Liver (tissue), 9 donors: ENCODE results near the gene CRACDL. TPM values are rescaled to one million over a fixed set of nuclear protein-coding genes. Genes with fewer than 3 reads are reported as not detected.

Source experiments
- DNase-seq: peaks from one replicate; pipeline ENCODE4 v3.0.0-alpha.2; 2017; ENCODE audit warnings: low spot score
- H3K27ac ChIP-seq, 2 donors: one replicate each; pipeline ENCODE4 v1.7.0; 2013; ENCODE audit warnings: inconsistent platforms in 2 of 2, low read length in 2 of 2, control low read depth in 1 of 2, low read depth in 1 of 2, mild to moderate bottlenecking in 1 of 2
- H3K27me3 ChIP-seq, 4 donors: one replicate each; pipeline versions ENCODE4 v1.6.1 to v1.7.0; 2013; ENCODE audit warnings: low read length in 3 of 4, inconsistent platforms in 1 of 4, mild to moderate bottlenecking in 1 of 4, moderate library complexity in 1 of 4; ENCODE audit not compliant: control insufficient read depth in 4 of 4, insufficient read depth in 4 of 4
- H3K36me3 ChIP-seq, 4 donors: one replicate each; pipeline versions ENCODE4 v1.6.1 to v1.7.0; 2013; ENCODE audit warnings: low read length in 3 of 4, mild to moderate bottlenecking in 3 of 4, low read depth in 1 of 4, moderate library complexity in 1 of 4; ENCODE audit not compliant: control insufficient read depth in 4 of 4, insufficient read depth in 3 of 4
- H3K4me1 ChIP-seq, 4 donors: one replicate each; pipeline versions ENCODE4 v1.6.1 to v1.7.0; 2013; ENCODE audit warnings: low read length in 3 of 4, mild to moderate bottlenecking in 3 of 4, moderate library complexity in 1 of 4; ENCODE audit not compliant: control insufficient read depth in 4 of 4, insufficient read depth in 4 of 4
- H3K4me3 ChIP-seq, 3 donors: one replicate each; pipeline versions ENCODE4 v1.6.1 to v1.7.0; 2013; ENCODE audit warnings: low read length in 3 of 3, control low read depth in 1 of 3, low read depth in 1 of 3, mild to moderate bottlenecking in 1 of 3
- H3K9ac ChIP-seq, 2 donors: one replicate each; pipeline ENCODE4 v1.7.0; 2013; ENCODE audit warnings: low read length in 2 of 2, mild to moderate bottlenecking in 2 of 2, moderate library complexity in 2 of 2, control low read depth in 1 of 2, low read depth in 1 of 2
- H3K9me3 ChIP-seq, 4 donors: one replicate each; pipeline versions ENCODE4 v1.6.1 to v1.7.0; 2013; ENCODE audit warnings: low read length in 3 of 4; ENCODE audit not compliant: control insufficient read depth in 4 of 4
- ATF3 ChIP-seq: IDR thresholded peaks from 2 replicates; pipeline ENCODE4 v1.6.1; 2016; ENCODE audit warnings: antibody characterized with exemption
- EGR1 ChIP-seq, 2 donors: IDR thresholded peaks; 2 replicates each; pipeline ENCODE4 v1.6.1; 2016 to 2018; ENCODE audit warnings: antibody characterized with exemption in 2 of 2, low read depth in 2 of 2
- FOXA1 ChIP-seq: IDR thresholded peaks from 2 replicates; pipeline ENCODE4 v1.6.1; 2016; ENCODE audit warnings: antibody characterized with exemption
- FOXA2 ChIP-seq: IDR thresholded peaks from 2 replicates; pipeline ENCODE4 v1.6.1; 2016; ENCODE audit warnings: antibody characterized with exemption
- GABPA ChIP-seq, 2 donors: IDR thresholded peaks in 1 of 2; conservative IDR thresholded peaks in 1 of 2; 2 replicates each; pipeline ENCODE4 v1.6.1; 2016; ENCODE audit warnings: antibody characterized with exemption in 2 of 2, mild to moderate bottlenecking in 1 of 2, moderate library complexity in 1 of 2
- HNF4G ChIP-seq: IDR thresholded peaks from 2 replicates; pipeline ENCODE4 v1.6.1; 2016; ENCODE audit warnings: antibody characterized with exemption
- JUND ChIP-seq, 2 donors: IDR thresholded peaks; 2 replicates each; pipeline ENCODE4 v1.6.1; 2016; ENCODE audit warnings: antibody characterized with exemption in 2 of 2
- MAX ChIP-seq: IDR thresholded peaks from 2 replicates; pipeline ENCODE4 v1.6.1; 2016; ENCODE audit warnings: antibody characterized with exemption
- RAD21 ChIP-seq, 2 donors: IDR thresholded peaks; 2 replicates each; pipeline ENCODE4 v1.6.1; 2016; ENCODE audit warnings: antibody characterized with exemption in 2 of 2, mild to moderate bottlenecking in 2 of 2
- REST ChIP-seq: IDR thresholded peaks from 2 replicates; pipeline ENCODE4 v1.6.1; 2016; ENCODE audit warnings: antibody characterized with exemption, mild to moderate bottlenecking
- SP1 ChIP-seq: IDR thresholded peaks from 2 replicates; pipeline ENCODE4 v1.6.1; 2018; ENCODE audit warnings: antibody characterized with exemption, mild to moderate bottlenecking
- TAF1 ChIP-seq: conservative IDR thresholded peaks from 2 replicates; pipeline ENCODE4 v1.6.1; 2016; ENCODE audit warnings: antibody characterized with exemption, mild to moderate bottlenecking
- YY1 ChIP-seq: IDR thresholded peaks from 2 replicates; pipeline ENCODE4 v1.6.1; 2016; ENCODE audit warnings: antibody characterized with exemption, mild to moderate bottlenecking
- ZBTB33 ChIP-seq: IDR thresholded peaks from 2 replicates; pipeline ENCODE4 v1.6.1; 2016; ENCODE audit warnings: antibody characterized with exemption
- WGBS: extraction: QIAGEN DNeasy Blood & Tissue Kit; methylation state at CpG from one replicate; pipeline ENCODE4 v1.1.7; 2013; 5-methylcytosine and 5-hydroxymethylcytosine counted together
- polyA plus RNA-seq, 2 donors: library from polyadenylated mRNA; stranded (reverse) in 1 of 2; unstranded in 1 of 2; fragments of 200-250 nt in 1 of 2; fragments of >200 nt in 1 of 2; fragmentation: Nextera tagmentation in 1 of 2; extraction: Ambion mirVana in 1 of 2; gene quantifications; one replicate each; pipeline versions ENCODE4 v1.2.1 to v1.2.3, GENCODE V29; 2013 to 2015
- total RNA-seq, 2 donors: library from RNA; depleted of rRNA; stranded (reverse); fragments of >200 nt; gene quantifications; one replicate each; pipeline ENCODE4 v1.2.3, GENCODE V29; 2014
- donor health status: healthy.
- donor health status: healthy.
- donor health status: healthy.
- donor health status: healthy.
- donor health status: healthy.

Gene CRACDL
- total and polyA plus RNA-seq, 4 donors = 0.13 to 0.46 (median 0.29) TPM

GRCh38 chr2:98924038-98924830 is 11.8 kb downstream of the CRACDL start:
- TF ChIP-seq MAX (no peak), GABPA (IDR thresholded peaks at IDR 0.05 in 1 of 2, conservative IDR thresholded peaks at IDR 0.05 in 1 of 2) (no peak), SP1 (no peak)
- H3K36me3 ChIP-seq = no peaks in the 10 kb centered on the region
- no peak overlapping the region for H3K9ac ChIP-seq
- no peak overlapping the region for H3K4me3 ChIP-seq
- no peak for DNase-seq
- no peaks in the 10 kb centered on the region for H3K4me1 ChIP-seq
- WGBS = 84% methylated on average over 4 of the region's 4 CpGs
- H3K27me3 ChIP-seq = no peaks in the 10 kb centered on the region
- no peaks in the 10 kb centered on the region for H3K9me3 ChIP-seq
- H3K27ac ChIP-seq = no peak overlapping the region

GRCh38 chr2:98923244-98923940 is 12.6 kb downstream of the CRACDL start:
- Histone ChIP-seq H3K9ac (no peak overlapping the region), H3K36me3 (no peaks in the 10 kb centered on the region), H3K27me3 (no peaks in the 10 kb centered on the region), H3K27ac (no peak overlapping the region), H3K4me1 (no peaks in the 10 kb centered on the region), H3K4me3 (no peak overlapping the region), H3K9me3 (no peaks in the 10 kb centered on the region)
- no peak for DNase-seq
- TF ChIP-seq EGR1 (IDR thresholded peaks at IDR 0.05; ENCODE audit: low read depth in 2 of 2) (no peak), SP1 (no peak), HNF4G (no peak), TAF1 (no peak), ATF3 (no peak), ZBTB33 (no peak), JUND (IDR thresholded peaks at IDR 0.05) (no peak), REST (no peak), GABPA (IDR thresholded peaks at IDR 0.05 in 1 of 2, conservative IDR thresholded peaks at IDR 0.05 in 1 of 2) (no peak), FOXA1 (no peak), YY1 (no peak), RAD21 (IDR thresholded peaks at IDR 0.05) (no peak), FOXA2 (no peak)
- WGBS = 73% methylated on average over 1 of the region's 1 CpG
